AG09309 (cell line): ENCODE results near the gene CLN3.

Experiments
- DNase-seq: peaks from one replicate; pipeline ENCODE4 v3.0.0-alpha.2; 2010; ENCODE audit warnings: low read depth
- H3K4me3 ChIP-seq: 2 replicates; pipeline ENCODE4 v1.5.1; 2011; ENCODE audit warnings: mild to moderate bottlenecking, low read depth, low read length, moderate library complexity; ENCODE audit not compliant: control insufficient read depth
- CTCF ChIP-seq: IDR thresholded peaks from 2 replicates; pipeline ENCODE4 v1.5.1; 2011; ENCODE audit warnings: mild to moderate bottlenecking, low read depth, low read length, inconsistent platforms; ENCODE audit not compliant: insufficient read depth, control insufficient read depth; ENCODE audit errors: missing control alignments

Gene CLN3

DNA sequence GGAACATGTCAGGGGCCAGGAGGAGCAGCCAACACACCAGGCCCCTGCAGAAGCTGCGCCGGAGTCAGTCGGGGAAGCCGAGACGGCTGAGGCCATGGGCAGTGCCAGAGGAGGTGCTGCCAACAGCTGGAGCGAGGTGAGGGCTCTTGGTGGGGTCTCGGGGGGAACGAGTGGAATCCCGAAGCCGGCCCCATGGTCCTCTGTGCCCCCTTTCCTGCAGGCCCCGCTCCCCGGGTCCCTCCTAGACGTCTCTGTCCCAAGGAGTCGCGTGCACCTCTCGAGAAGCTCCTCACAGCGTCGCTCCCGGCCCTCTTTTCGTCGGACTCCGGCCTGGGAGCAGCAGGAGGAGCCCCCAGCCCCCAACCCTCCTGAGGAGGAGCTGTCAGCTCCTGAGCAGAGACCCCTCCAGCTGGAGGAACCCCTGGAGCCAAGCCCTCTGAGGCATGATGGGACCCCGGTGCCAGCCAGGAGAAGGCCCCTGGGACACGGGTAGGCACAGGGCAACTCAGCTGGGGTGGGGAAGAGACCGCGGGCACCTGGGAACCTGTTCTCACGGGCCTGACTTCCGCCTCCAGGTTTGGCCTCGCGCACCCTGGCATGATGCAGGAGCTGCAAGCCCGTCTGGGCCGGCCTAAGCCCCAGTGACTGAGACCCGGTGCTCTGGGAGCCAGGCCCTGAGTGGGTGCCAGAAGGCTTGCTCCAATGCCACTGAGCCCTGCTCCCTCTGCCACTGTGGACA is 6.2 kb upstream of the CLN3 start:
- H3K4me3 ChIP-seq, result no peak overlapping the region
- no peak for TF ChIP-seq CTCF
- DNase-seq, result no peak

DNA sequence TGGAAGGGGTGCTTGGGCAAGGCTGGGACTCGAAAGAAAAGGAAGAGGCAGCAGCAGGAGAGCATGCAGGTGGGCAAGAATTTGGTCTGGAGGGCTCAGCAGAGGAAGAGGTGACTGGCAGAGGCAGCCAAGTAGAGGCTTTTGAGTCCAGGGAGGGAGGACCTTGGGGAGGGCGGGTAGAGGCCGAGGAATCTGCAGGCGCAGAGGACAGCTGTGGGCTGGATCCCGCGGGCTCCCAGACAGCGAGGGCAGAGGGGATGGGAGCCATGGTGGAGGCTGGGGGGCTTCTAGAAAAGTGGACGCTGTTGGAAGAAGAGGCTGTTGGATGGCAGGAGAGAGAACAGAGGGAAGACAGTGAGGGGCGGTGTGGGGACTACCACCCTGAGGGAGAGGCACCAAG is 5.5 kb upstream of the CLN3 start:
- no peak overlapping the region for H3K4me3 ChIP-seq
- no peak for TF ChIP-seq CTCF
- DNase-seq, result no peak

GRCh38 chr16:28496844-28497243 is 5.0 kb upstream of the CLN3 start:
- no peak for TF ChIP-seq CTCF
- DNase-seq, result no peak
- H3K4me3 ChIP-seq, result no peak overlapping the region

- no peak overlapping the region for H3K4me3 ChIP-seq
These were observed 4.2 kb upstream of the CLN3 start for GRCh38 chr16:28495795-28496749.

GRCh38 chr16:28495098-28495793 is 3.4 kb upstream of the CLN3 start:
- no peak for DNase-seq
- H3K4me3 ChIP-seq, result no peak overlapping the region
- TF ChIP-seq CTCF, result no peak

More at GRCh38 chr16:28495795-28496749, 4.2 kb upstream of the CLN3 start:
- TF ChIP-seq CTCF, result no peak
- no peak for DNase-seq

- no peak for TF ChIP-seq CTCF
- DNase-seq, result no peak
- H3K4me3 ChIP-seq, result no peak within 1 kb of the TSS
These were observed 2.4 kb upstream of the CLN3 start, which contains the start of gene APOBR for GRCh38 chr16:28494121-28494851. Gene APOBR (plus strand): TSS chr16:28494643. CDS start chr16:28494682, 39 bp downstream.
